Activated CD4-positive, alpha-beta T cell treated with anti-CD3 and anti-CD28 coated beads, Interleukin-2, Interleukin-4, amounts not matched to agents 100 ng/mL and 50 ng/mL, durations not matched to agents 16 hours and 8 hours (primary cell): ENCODE results near the gene TMEM179.
"Not testable (repeated sequence)": the region's sequence is repeated elsewhere in the genome, so short reads cannot be mapped to it uniquely, and the experiment has no call there.

Experiments used
- DNase-seq: peaks from one replicate; pipeline ENCODE4 v3.0.0-alpha.2; 2020; ENCODE audit warnings: low spot score

TMEM179 gene

GRCh38 chr14:104637546-104638003 is 33.0 kb upstream of the TMEM179 start:
- DNase-seq, result no peak

GRCh38 chr14:104636846-104637545 is 32.4 kb upstream of the TMEM179 start:
- DNase-seq, result not testable (repeated sequence)

- no peak for DNase-seq
These were observed 31.6 kb upstream of the TMEM179 start for GRCh38 chr14:104636131-104636530.

GRCh38 chr14:104635717-104636116 is 31.1 kb upstream of the TMEM179 start:
- DNase-seq, result no peak

- no peak for DNase-seq
These were observed 30.5 kb upstream of the TMEM179 start for GRCh38 chr14:104634886-104635570.

- no peak for DNase-seq
These were observed 29.7 kb upstream of the TMEM179 start for GRCh38 chr14:104634138-104634760.

- no peak for DNase-seq
These were observed 28.9 kb upstream of the TMEM179 start for GRCh38 chr14:104633276-104634137.

- DNase-seq, result no peak
These were observed 28.2 kb upstream of the TMEM179 start for GRCh38 chr14:104632781-104633180.

GRCh38 chr14:104624939-104625338 is 20.4 kb upstream of the TMEM179 start:
- no peak for DNase-seq

- DNase-seq, result no peak
These were observed 9.7 kb upstream of the TMEM179 start for GRCh38 chr14:104614126-104614812.

GRCh38 chr14:104611881-104612280 is 7.3 kb upstream of the TMEM179 start:
- no peak for DNase-seq

- DNase-seq, result no peak
These were observed 6.3 kb upstream of the TMEM179 start for GRCh38 chr14:104610749-104611310.

- DNase-seq, result no peak
These were observed 5.1 kb upstream of the TMEM179 start for GRCh38 chr14:104609666-104610065.

GRCh38 chr14:104603711-104604401 is 716 bp downstream of the TMEM179 start:
- no peak for DNase-seq

- DNase-seq, result no peak
These were observed 1.6 kb downstream of the TMEM179 start for GRCh38 chr14:104602933-104603325.

- DNase-seq, result no peak
These were observed 2.1 kb downstream of the TMEM179 start for GRCh38 chr14:104602315-104602932.

GRCh38 chr14:104601786-104602185 is 2.8 kb downstream of the TMEM179 start:
- DNase-seq, result no peak

- no peak for DNase-seq
These were observed 3.8 kb downstream of the TMEM179 start for GRCh38 chr14:104600805-104601204.

- DNase-seq, result no peak
These were observed 4.4 kb downstream of the TMEM179 start for GRCh38 chr14:104600141-104600643.

GRCh38 chr14:104599446-104599845 is 5.1 kb downstream of the TMEM179 start:
- DNase-seq, result no peak
